GM12801 (cell line): ENCODE results near the gene ZNF253.

ENCODE experiments used
- CTCF ChIP-seq: IDR thresholded peaks from one replicate; pipeline ENCODE4 v1.5.1; 2011; ENCODE audit warnings: control low read depth; ENCODE audit not compliant: insufficient read length; ENCODE audit errors: extremely low read depth

ZNF253 gene

GRCh38 chr19:19914596-19914995, 48.9 kb downstream of the ZNF253 start:
- no peak for TF ChIP-seq CTCF

GRCh38 chr19:19937403-19937802, 71.7 kb downstream of the ZNF253 start:
- TF ChIP-seq CTCF = no peak

GRCh38 chr19:19938449-19938848, 72.8 kb downstream of the ZNF253 start:
- no peak for TF ChIP-seq CTCF

- no peak for TF ChIP-seq CTCF
Measured at GRCh38 chr19:19943848-19944582, 78.3 kb downstream of the ZNF253 start.
